ENCODE results near the gene C6orf52. TPM values are rescaled to one million over a fixed set of nuclear protein-coding genes. Genes with fewer than 3 reads are reported as not detected.

Gene C6orf52
- total and polyA plus RNA-seq, 4 donors: 0.33 to 0.71 (median 0.50) TPM; not detected in 1

- TF ChIP-seq FOXA1 (IDR thresholded peaks at IDR 0.05) (no peak), RXRA (IDR thresholded peaks at IDR 0.05) (no peak), NR2F2 (IDR thresholded peaks at IDR 0.05) (no peak), EGR1 (IDR thresholded peaks at IDR 0.05; ENCODE audit: low read depth in 2 of 2) (no peak)
- TF ChIP-seq, protein P1, sequence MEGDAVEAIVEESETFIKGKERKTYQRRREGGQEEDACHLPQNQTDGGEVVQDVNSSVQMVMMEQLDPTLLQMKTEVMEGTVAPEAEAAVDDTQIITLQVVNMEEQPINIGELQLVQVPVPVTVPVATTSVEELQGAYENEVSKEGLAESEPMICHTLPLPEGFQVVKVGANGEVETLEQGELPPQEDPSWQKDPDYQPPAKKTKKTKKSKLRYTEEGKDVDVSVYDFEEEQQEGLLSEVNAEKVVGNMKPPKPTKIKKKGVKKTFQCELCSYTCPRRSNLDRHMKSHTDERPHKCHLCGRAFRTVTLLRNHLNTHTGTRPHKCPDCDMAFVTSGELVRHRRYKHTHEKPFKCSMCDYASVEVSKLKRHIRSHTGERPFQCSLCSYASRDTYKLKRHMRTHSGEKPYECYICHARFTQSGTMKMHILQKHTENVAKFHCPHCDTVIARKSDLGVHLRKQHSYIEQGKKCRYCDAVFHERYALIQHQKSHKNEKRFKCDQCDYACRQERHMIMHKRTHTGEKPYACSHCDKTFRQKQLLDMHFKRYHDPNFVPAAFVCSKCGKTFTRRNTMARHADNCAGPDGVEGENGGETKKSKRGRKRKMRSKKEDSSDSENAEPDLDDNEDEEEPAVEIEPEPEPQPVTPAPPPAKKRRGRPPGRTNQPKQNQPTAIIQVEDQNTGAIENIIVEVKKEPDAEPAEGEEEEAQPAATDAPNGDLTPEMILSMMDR (IDR thresholded peaks at IDR 0.05; ENCODE audit: low read depth, low read length, missing input control): no peak
- H3K27ac ChIP-seq (ENCODE audit: low read depth in 1 of 2, low read length in 2 of 2): no peak overlapping the region
- H3K4me1 ChIP-seq (ENCODE audit: control insufficient read depth in 4 of 4, insufficient read depth in 4 of 4, low read length in 3 of 4): no peaks in the 10 kb centered on the region
- no peak overlapping the region for H3K4me3 ChIP-seq (ENCODE audit: low read depth in 1 of 3, low read length in 3 of 3)
- H3K9me3 ChIP-seq (ENCODE audit: control insufficient read depth in 4 of 4, low read length in 3 of 4): peaks cover 0 to 9% (median 2%) of the 10 kb centered on the region in 4 donors
- no peaks in the 10 kb centered on the region for H3K27me3 ChIP-seq (ENCODE audit: control insufficient read depth in 4 of 4, insufficient read depth in 4 of 4, low read length in 3 of 4)
- no peaks in the 10 kb centered on the region for H3K36me3 ChIP-seq (ENCODE audit: control insufficient read depth in 4 of 4, insufficient read depth in 3 of 4, low read depth in 1 of 4, low read length in 3 of 4)
- DNase-seq (ENCODE audit: low spot score): no peak
- no peak overlapping the region for H3K9ac ChIP-seq (ENCODE audit: low read depth in 1 of 2, low read length in 2 of 2)
- 52% methylated on average over 3 of the region's 3 CpGs for WGBS
Measured at GRCh38 chr6:10643201-10643651, 51.2 kb downstream of the C6orf52 start.

DNA sequence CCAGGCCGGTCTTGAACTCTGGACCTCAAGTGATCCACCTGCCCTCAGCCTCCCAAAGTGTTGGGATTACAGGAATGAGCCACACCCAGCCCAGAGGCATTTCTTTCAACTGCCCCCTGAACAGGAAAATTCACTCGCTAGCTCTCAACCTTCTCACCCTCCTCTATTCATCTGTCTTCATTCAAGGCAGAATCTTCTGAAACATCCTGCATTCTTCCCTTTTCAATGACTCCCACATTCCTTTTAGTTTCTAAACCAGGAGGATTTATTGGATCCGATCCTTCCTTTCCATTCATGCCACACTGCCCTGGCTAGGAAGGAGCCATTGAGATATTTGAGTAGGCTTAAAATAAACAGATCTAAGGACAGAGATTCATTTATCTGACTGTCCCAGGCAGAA, 52.9 kb downstream of the C6orf52 start:
- H3K4me3 ChIP-seq (ENCODE audit: low read depth in 1 of 3, low read length in 3 of 3): no peak overlapping the region
- 88% methylated on average over 3 of the region's 3 CpGs for WGBS
- H3K36me3 ChIP-seq (ENCODE audit: control insufficient read depth in 4 of 4, insufficient read depth in 3 of 4, low read depth in 1 of 4, low read length in 3 of 4): no peaks in the 10 kb centered on the region
- no peak overlapping the region for H3K9ac ChIP-seq (ENCODE audit: low read depth in 1 of 2, low read length in 2 of 2)
- no peak for DNase-seq (ENCODE audit: low spot score)
- H3K27ac ChIP-seq (ENCODE audit: low read depth in 1 of 2, low read length in 2 of 2): no peak overlapping the region
- no peaks in the 10 kb centered on the region for H3K4me1 ChIP-seq (ENCODE audit: control insufficient read depth in 4 of 4, insufficient read depth in 4 of 4, low read length in 3 of 4)
- TF ChIP-seq HNF4G (IDR thresholded peaks at IDR 0.05) (no peak), NR2F2 (IDR thresholded peaks at IDR 0.05) (no peak), ZBTB33 (IDR thresholded peaks at IDR 0.05) (no peak), SP1 (IDR thresholded peaks at IDR 0.05) (no peak), RAD21 (IDR thresholded peaks at IDR 0.05) (no peak), TAF1 (conservative IDR thresholded peaks at IDR 0.05) (no peak), RXRA (IDR thresholded peaks at IDR 0.05) (no peak), YY1 (IDR thresholded peaks at IDR 0.05) (no peak), HNF4A (conservative IDR thresholded peaks at IDR 0.05) (no peak), MAX (IDR thresholded peaks at IDR 0.05) (no peak), EGR1 (IDR thresholded peaks at IDR 0.05; ENCODE audit: low read depth in 2 of 2) (no peak), FOXA2 (IDR thresholded peaks at IDR 0.05) (no peak), FOXA1 (IDR thresholded peaks at IDR 0.05) (no peak), GABPA (IDR thresholded peaks at IDR 0.05 in 1 of 2, conservative IDR thresholded peaks at IDR 0.05 in 1 of 2) (no peak), JUND (IDR thresholded peaks at IDR 0.05) (no peak)
- TF ChIP-seq, protein P2, sequence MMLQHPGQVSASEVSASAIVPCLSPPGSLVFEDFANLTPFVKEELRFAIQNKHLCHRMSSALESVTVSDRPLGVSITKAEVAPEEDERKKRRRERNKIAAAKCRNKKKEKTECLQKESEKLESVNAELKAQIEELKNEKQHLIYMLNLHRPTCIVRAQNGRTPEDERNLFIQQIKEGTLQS (IDR thresholded peaks at IDR 0.05): no peak
- TF ChIP-seq, protein P3, sequence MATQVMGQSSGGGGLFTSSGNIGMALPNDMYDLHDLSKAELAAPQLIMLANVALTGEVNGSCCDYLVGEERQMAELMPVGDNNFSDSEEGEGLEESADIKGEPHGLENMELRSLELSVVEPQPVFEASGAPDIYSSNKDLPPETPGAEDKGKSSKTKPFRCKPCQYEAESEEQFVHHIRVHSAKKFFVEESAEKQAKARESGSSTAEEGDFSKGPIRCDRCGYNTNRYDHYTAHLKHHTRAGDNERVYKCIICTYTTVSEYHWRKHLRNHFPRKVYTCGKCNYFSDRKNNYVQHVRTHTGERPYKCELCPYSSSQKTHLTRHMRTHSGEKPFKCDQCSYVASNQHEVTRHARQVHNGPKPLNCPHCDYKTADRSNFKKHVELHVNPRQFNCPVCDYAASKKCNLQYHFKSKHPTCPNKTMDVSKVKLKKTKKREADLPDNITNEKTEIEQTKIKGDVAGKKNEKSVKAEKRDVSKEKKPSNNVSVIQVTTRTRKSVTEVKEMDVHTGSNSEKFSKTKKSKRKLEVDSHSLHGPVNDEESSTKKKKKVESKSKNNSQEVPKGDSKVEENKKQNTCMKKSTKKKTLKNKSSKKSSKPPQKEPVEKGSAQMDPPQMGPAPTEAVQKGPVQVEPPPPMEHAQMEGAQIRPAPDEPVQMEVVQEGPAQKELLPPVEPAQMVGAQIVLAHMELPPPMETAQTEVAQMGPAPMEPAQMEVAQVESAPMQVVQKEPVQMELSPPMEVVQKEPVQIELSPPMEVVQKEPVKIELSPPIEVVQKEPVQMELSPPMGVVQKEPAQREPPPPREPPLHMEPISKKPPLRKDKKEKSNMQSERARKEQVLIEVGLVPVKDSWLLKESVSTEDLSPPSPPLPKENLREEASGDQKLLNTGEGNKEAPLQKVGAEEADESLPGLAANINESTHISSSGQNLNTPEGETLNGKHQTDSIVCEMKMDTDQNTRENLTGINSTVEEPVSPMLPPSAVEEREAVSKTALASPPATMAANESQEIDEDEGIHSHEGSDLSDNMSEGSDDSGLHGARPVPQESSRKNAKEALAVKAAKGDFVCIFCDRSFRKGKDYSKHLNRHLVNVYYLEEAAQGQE (IDR thresholded peaks at IDR 0.05): no peak
- TF ChIP-seq, protein P1 (IDR thresholded peaks at IDR 0.05; ENCODE audit: low read depth, low read length, missing input control): no peak
- H3K9me3 ChIP-seq (ENCODE audit: control insufficient read depth in 4 of 4, low read length in 3 of 4): peaks cover 0 to 9% (median 2%) of the 10 kb centered on the region in 4 donors
- no peaks in the 10 kb centered on the region for H3K27me3 ChIP-seq (ENCODE audit: control insufficient read depth in 4 of 4, insufficient read depth in 4 of 4, low read length in 3 of 4)
